CD14-positive monocyte (primary cell): ENCODE measurements around the gene CASP9. TPM values are rescaled to one million over a fixed set of nuclear protein-coding genes. Genes with fewer than 3 reads are reported as not detected.

Experiments
- DNase-seq, 3 donors: peaks; one replicate each; pipeline ENCODE4 v3.0.0-alpha.2; 2011 to 2022
- H2AFZ ChIP-seq: 2 replicates; pipeline ENCODE4 v1.6.0; 2012; ENCODE audit warnings: mild to moderate bottlenecking, low read depth, low read length, inconsistent platforms; ENCODE audit not compliant: insufficient read depth, poor library complexity, severe bottlenecking
- H3K27ac ChIP-seq, 2 donors: 1 replicate in 1 of 2; 2 replicates in 1 of 2; pipeline ENCODE4 v1.5.1; 2012 to 2013; ENCODE audit warnings: low read length in 2 of 2, control low read depth in 1 of 2, inconsistent platforms in 1 of 2, low read depth in 1 of 2, mild to moderate bottlenecking in 1 of 2
- H3K27me3 ChIP-seq, 2 donors: one replicate each; pipeline versions ENCODE4 v1.6.0 to v1.6.1; 2011 to 2013; ENCODE audit warnings: low read length in 2 of 2; ENCODE audit not compliant: control insufficient read depth in 2 of 2, insufficient read depth in 2 of 2
- H3K36me3 ChIP-seq, 2 donors: replicated peaks in 1 of 2; 1 replicate in 1 of 2; 2 replicates in 1 of 2; pipeline versions ENCODE4 v1.5.1 to v1.6.1; 2012 to 2013; ENCODE audit warnings: low read length in 2 of 2, control low read depth in 1 of 2, inconsistent platforms in 1 of 2, mild to moderate bottlenecking in 1 of 2; ENCODE audit not compliant: insufficient read depth in 2 of 2, control insufficient read depth in 1 of 2
- H3K4me1 ChIP-seq, 2 donors: 1 replicate in 1 of 2; 2 replicates in 1 of 2; pipeline versions ENCODE4 v1.5.1 to v1.6.1; 2012 to 2013; ENCODE audit warnings: low read length in 2 of 2, control low read depth in 1 of 2, inconsistent platforms in 1 of 2, mild to moderate bottlenecking in 1 of 2, moderate library complexity in 1 of 2; ENCODE audit not compliant: insufficient read depth in 2 of 2, control insufficient read depth in 1 of 2
- H3K4me2 ChIP-seq: replicated peaks from 2 replicates; pipeline ENCODE3; 2012; ENCODE audit warnings: low read length, moderate library complexity, mild to moderate bottlenecking; ENCODE audit not compliant: poor library complexity, severe bottlenecking; ENCODE audit errors: extremely low read depth
- H3K4me3 ChIP-seq, 3 experiments: fragments of 200-600 bp in 1 of 3; sonication (generic) in 1 of 3; replicated peaks in 1 of 3; 1 replicate in 2 of 3; 2 replicates in 1 of 3; pipeline ENCODE4 v1.5.1; 2011 to 2013; ENCODE audit warnings: low read length in 3 of 3, mild to moderate bottlenecking in 3 of 3, control low read depth in 2 of 3, low read depth in 2 of 3, inconsistent platforms in 1 of 3, moderate library complexity in 1 of 3
- H3K79me2 ChIP-seq: 2 replicates; pipeline ENCODE4 v1.6.0; 2012; ENCODE audit warnings: mild to moderate bottlenecking, control low read depth, inconsistent platforms, low read length, moderate library complexity; ENCODE audit not compliant: insufficient read depth
- H3K9ac ChIP-seq: 2 replicates; pipeline ENCODE4 v1.6.0; 2017; ENCODE audit warnings: low read length, mild to moderate bottlenecking; ENCODE audit not compliant: insufficient read depth, poor library complexity, severe bottlenecking
- H3K9me3 ChIP-seq, 2 donors: replicated peaks in 1 of 2; 1 replicate in 1 of 2; 2 replicates in 1 of 2; pipeline versions ENCODE4 v1.5.1 to v1.6.1; 2012 to 2013; ENCODE audit warnings: low read length in 2 of 2, control low read depth in 1 of 2; ENCODE audit not compliant: control insufficient read depth in 1 of 2, insufficient read depth in 1 of 2
- H4K20me1 ChIP-seq: 2 replicates; pipeline ENCODE4 v1.6.0; 2012; ENCODE audit warnings: mild to moderate bottlenecking, low read length, control low read depth, moderate library complexity; ENCODE audit not compliant: insufficient read depth
- H3K27ac Mint-ChIP-seq, 7 donors: one replicate each; pipeline ENCODE4 v1.8.0; 2020; ENCODE audit warnings: mild to moderate bottlenecking in 7 of 7, mixed read lengths in 7 of 7, moderate library complexity in 6 of 7, inconsistent platforms in 2 of 7
- H3K27me3 Mint-ChIP-seq, 3 donors: one replicate each; pipeline ENCODE4 v1.8.0; 2021 to 2022; ENCODE audit warnings: low read depth in 3 of 3, mild to moderate bottlenecking in 3 of 3, mixed read lengths in 3 of 3, moderate library complexity in 3 of 3, inconsistent platforms in 1 of 3
- H3K36me3 Mint-ChIP-seq, 2 donors: one replicate each; pipeline ENCODE4 v1.8.0; 2020; ENCODE audit warnings: mixed read lengths in 2 of 2, inconsistent platforms in 1 of 2, mild to moderate bottlenecking in 1 of 2
- H3K4me1 Mint-ChIP-seq: one replicate; pipeline ENCODE4 v1.8.0; 2020; ENCODE audit warnings: mild to moderate bottlenecking, mixed read lengths
- H3K4me3 Mint-ChIP-seq, 2 donors: one replicate each; pipeline ENCODE4 v1.8.0; 2020; ENCODE audit warnings: mild to moderate bottlenecking in 2 of 2, mixed read lengths in 2 of 2, moderate library complexity in 1 of 2
- H3K9me3 Mint-ChIP-seq, 7 donors: one replicate each; pipeline ENCODE4 v1.8.0; 2020 to 2022; ENCODE audit warnings: mixed read lengths in 7 of 7, mild to moderate bottlenecking in 6 of 7, moderate library complexity in 6 of 7, inconsistent platforms in 2 of 7
- CTCF ChIP-seq: fragments of 200-600 bp; IDR thresholded peaks from one replicate; pipeline ENCODE4 v1.8.0; 2022; ENCODE audit warnings: antibody characterized with exemption, mild to moderate bottlenecking
- WGBS: methylation state at CpG from one replicate; pipeline ENCODE4 v1.1.5; 2013; ENCODE audit warnings: missing lambda C conversion rate; ENCODE audit not compliant: insufficient coverage; 5-methylcytosine and 5-hydroxymethylcytosine counted together
- intact Hi-C, 2 donors: fragments of 100-400 bp; cut with micrococcal nuclease; formaldehyde crosslinking; loops; one replicate each; pipeline versions ENCODE4 v1.15.0 to v1.15.1; 2023
- polyA plus RNA-seq, 3 donors: library from polyadenylated mRNA; depleted of rRNA in 1 of 3; unstranded in 2 of 3; stranded (reverse) in 1 of 3; fragments of 300-500 nt in 2 of 3; fragments of >200 nt in 1 of 3; fragmentation: Illumina TruSeq in 2 of 3; gene quantifications; 1 replicate in 2 of 3; 2 replicates in 1 of 3; pipeline ENCODE4 v1.2.3, GENCODE V29; 2012 to 2021

Gene CASP9
- polyA plus RNA-seq, 3 donors: 15.1 to 21.5 (median 21.0) TPM

- H4K20me1 ChIP-seq: no peaks in the 10 kb centered on the region
- no peak for TF ChIP-seq CTCF
- H3K4me2 ChIP-seq: no peak overlapping the region
- Mint-ChIP-seq H3K27ac (no peak overlapping the region), H3K4me3 (no peak overlapping the region), H3K9me3 (no peaks in the 10 kb centered on the region), H3K4me1 (no peaks in the 10 kb centered on the region), H3K27me3 (no peaks in the 10 kb centered on the region), H3K36me3 (peaks cover 34 to 60% of the 10 kb centered on the region in 2 donors)
- no peak overlapping the region for H3K9ac ChIP-seq
- no peaks in the 10 kb centered on the region for H3K9me3 ChIP-seq
- no peak overlapping the region for H2AFZ ChIP-seq
- H3K36me3 ChIP-seq: peaks cover 35 to 60% of the 10 kb centered on the region in 2 donors
- H3K79me2 ChIP-seq: no peaks in the 10 kb centered on the region
- H3K27ac ChIP-seq: no peak overlapping the region
- no peak for DNase-seq
- WGBS: 100% methylated on average over 2 of the region's 4 CpGs
- H3K4me1 ChIP-seq: no peaks in the 10 kb centered on the region
- intact Hi-C loops: no loop called here
- H3K27me3 ChIP-seq: no peaks in the 10 kb centered on the region
- H3K4me3 ChIP-seq: no peak overlapping the region
Observed at GRCh38 chr1:15558516-15558915, 34.5 kb upstream of the CASP9 start.

GRCh38 chr1:15557594-15557993 lies 33.6 kb upstream of the CASP9 start:
- H3K27me3 Mint-ChIP-seq: no peaks in the 10 kb centered on the region
- no peak overlapping the region for H2AFZ ChIP-seq
- no peak overlapping the region for H3K4me2 ChIP-seq
- no peak for DNase-seq
- H3K4me3 ChIP-seq: no peak overlapping the region
- H3K4me3 Mint-ChIP-seq: no peak overlapping the region
- H3K4me1 Mint-ChIP-seq: no peaks in the 10 kb centered on the region
- H3K36me3 ChIP-seq: peaks cover 28 to 57% of the 10 kb centered on the region in 2 donors
- H3K9me3 ChIP-seq: no peaks in the 10 kb centered on the region
- no peak overlapping the region for H3K9ac ChIP-seq
- no peak for TF ChIP-seq CTCF
- H3K27ac Mint-ChIP-seq: peak overlapping the region in 2 of 7 donors; percentile 37 to 68
- H3K27me3 ChIP-seq: no peaks in the 10 kb centered on the region
- intact Hi-C loops: no loop called here
- 86% methylated on average over 1 of the region's 2 CpGs for WGBS
- H4K20me1 ChIP-seq: no peaks in the 10 kb centered on the region
- H3K4me1 ChIP-seq: no peaks in the 10 kb centered on the region
- H3K36me3 Mint-ChIP-seq: peaks cover 34 to 58% of the 10 kb centered on the region in 2 donors
- H3K27ac ChIP-seq: no peak overlapping the region
- H3K9me3 Mint-ChIP-seq: no peaks in the 10 kb centered on the region
- H3K79me2 ChIP-seq: no peaks in the 10 kb centered on the region
